GM18858 (cell line): ENCODE data around the gene LYST.

Experiments used
- ATAC-seq: cut with Tn5 transposase; IDR thresholded peaks from one replicate; pipeline ENCODE4 v1.9.1; 2021; ENCODE audit not compliant: unreplicated experiment

Gene LYST

GRCh38 chr1:235722858-235723257 lies 143.8 kb downstream of the LYST start:
- no peak for ATAC-seq

GRCh38 chr1:235721982-235722381 lies 144.7 kb downstream of the LYST start:
- no peak for ATAC-seq

- ATAC-seq: no peak
Measured at GRCh38 chr1:235720544-235720943, 146.2 kb downstream of the LYST start.

GRCh38 chr1:235714205-235714897 lies 152.4 kb downstream of the LYST start:
- ATAC-seq: no peak

GRCh38 chr1:235712812-235713211 lies 153.9 kb downstream of the LYST start:
- no peak for ATAC-seq

GRCh38 chr1:235710687-235711086 lies 156.0 kb downstream of the LYST start:
- no peak for ATAC-seq

- no peak for ATAC-seq
Measured at GRCh38 chr1:235709018-235709417, 157.7 kb downstream of the LYST start.

- ATAC-seq: no peak
Measured at GRCh38 chr1:235708390-235708962, 158.2 kb downstream of the LYST start.

- no peak for ATAC-seq
Measured at GRCh38 chr1:235703506-235703905, 163.2 kb downstream of the LYST start.

- no peak for ATAC-seq
Measured at GRCh38 chr1:235702412-235702811, 164.3 kb downstream of the LYST start.

GRCh38 chr1:235697508-235697907 lies 169.2 kb downstream of the LYST start:
- ATAC-seq: no peak

- ATAC-seq: no peak
Measured at GRCh38 chr1:235689356-235689755, 177.3 kb downstream of the LYST start.

GRCh38 chr1:235688096-235688495 lies 178.6 kb downstream of the LYST start:
- no peak for ATAC-seq

- no peak for ATAC-seq
Measured at GRCh38 chr1:235683653-235684052, 183.1 kb downstream of the LYST start.

GRCh38 chr1:235682216-235682615 lies 184.5 kb downstream of the LYST start:
- ATAC-seq: no peak

GRCh38 chr1:235679644-235680043 lies 187.1 kb downstream of the LYST start:
- ATAC-seq: no peak

GRCh38 chr1:235679005-235679404 lies 187.7 kb downstream of the LYST start:
- ATAC-seq: no peak

GRCh38 chr1:235675152-235675890 lies 191.4 kb downstream of the LYST start:
- no peak for ATAC-seq

GRCh38 chr1:235673981-235674380 lies 192.7 kb downstream of the LYST start:
- no peak for ATAC-seq

- ATAC-seq: no peak
Measured at GRCh38 chr1:235671992-235672391, 194.7 kb downstream of the LYST start.

GRCh38 chr1:235670157-235670776 lies 196.4 kb downstream of the LYST start:
- ATAC-seq: no peak

GRCh38 chr1:235669277-235669676 lies 197.4 kb downstream of the LYST start:
- ATAC-seq: no peak
